ENCODE data around the gene MAGI2. TPM values are rescaled to one million over a fixed set of nuclear protein-coding genes. Genes with fewer than 3 reads are reported as not detected.

Gene MAGI2
- total and polyA plus RNA-seq, 2 of the 13 experiments (the other 11 are each of a cell fraction or from before 2014, with no cell fraction given) = 1.5 to 3.8 TPM

GRCh38 chr7:79452032-79452494 lies 1.4 kb downstream of the MAGI2 start (continued):
- TF ChIP-seq ATF7-NPFF (CRISPR knock-in tag; IDR thresholded peaks at IDR 0.05; ENCODE audit: low read depth) (0 out of 2 replicates have a peak, but pooled peaks have one; percentile 21), ATF7 (IDR thresholded peaks at IDR 0.05) (no peak), ATF7 (CRISPR knock-in tag; IDR thresholded peaks at IDR 0.05) (no peak), SRSF4 (IDR thresholded peaks at IDR 0.05; ENCODE audit: low read depth, low read length, poor library complexity, severe bottlenecking) (no peak), TFDP1 (CRISPR knock-in tag; IDR thresholded peaks at IDR 0.05; ENCODE audit: borderline replicate concordance) (peak; percentile 67; the same call in 1 of the 2 replicates), ZNF33B (CRISPR knock-in tag; IDR thresholded peaks at IDR 0.05) (no peak), PRPF4 (IDR thresholded peaks at IDR 0.05; ENCODE audit: low read depth, low read length, poor library complexity, severe bottlenecking) (no peak), ZNF570 (CRISPR knock-in tag; IDR thresholded peaks at IDR 0.05; ENCODE audit: borderline replicate concordance) (no peak), ZNF350 (CRISPR knock-in tag; IDR thresholded peaks at IDR 0.05; ENCODE audit: borderline replicate concordance, low read depth) (peak; percentile 29), ZNF646 (CRISPR knock-in tag; IDR thresholded peaks at IDR 0.05) (no peak), NAIF1 (CRISPR knock-in tag; IDR thresholded peaks at IDR 0.05; ENCODE audit: borderline replicate concordance) (no peak), HBP1 (CRISPR knock-in tag; IDR thresholded peaks at IDR 0.05; ENCODE audit: low read depth) (no peak), JARID2 (CRISPR knock-in tag; IDR thresholded peaks at IDR 0.05; ENCODE audit: insufficient replicate concordance) (no peak), MBD4 (IDR thresholded peaks at IDR 0.05; ENCODE audit: borderline replicate concordance, low read length) (no peak), HMG20B (CRISPR knock-in tag; conservative IDR thresholded peaks at IDR 0.05) (no peak; the same call in 1 of the 2 replicates), HOXA3 (CRISPR knock-in tag; IDR thresholded peaks at IDR 0.05) (no peak), MED13 (CRISPR knock-in tag; IDR thresholded peaks at IDR 0.05) (no peak), ZNF136 (CRISPR knock-in tag; IDR thresholded peaks at IDR 0.05; ENCODE audit: low read depth) (no peak), DNMT1 (CRISPR knock-in tag; IDR thresholded peaks at IDR 0.05) (no peak), HDAC6 (IDR thresholded peaks at IDR 0.05; ENCODE audit: low read depth, low read length) (no peak), TBX2 (CRISPR knock-in tag; IDR thresholded peaks at IDR 0.05; ENCODE audit: borderline replicate concordance) (peak; percentile 62; the same call in 1 of the 2 replicates), ZNF496 (CRISPR knock-in tag; IDR thresholded peaks at IDR 0.05; ENCODE audit: insufficient replicate concordance) (no peak)
